ENCODE results near the gene PRSS2. TPM values are rescaled to one million over a fixed set of nuclear protein-coding genes. Genes with fewer than 3 reads are reported as not detected.
"Not testable (repeated sequence)": the region's sequence is repeated elsewhere in the genome, so short reads cannot be mapped to it uniquely, and the experiment has no call there.

Gene PRSS2
- polyA plus RNA-seq, 10 donors = not detected

DNA sequence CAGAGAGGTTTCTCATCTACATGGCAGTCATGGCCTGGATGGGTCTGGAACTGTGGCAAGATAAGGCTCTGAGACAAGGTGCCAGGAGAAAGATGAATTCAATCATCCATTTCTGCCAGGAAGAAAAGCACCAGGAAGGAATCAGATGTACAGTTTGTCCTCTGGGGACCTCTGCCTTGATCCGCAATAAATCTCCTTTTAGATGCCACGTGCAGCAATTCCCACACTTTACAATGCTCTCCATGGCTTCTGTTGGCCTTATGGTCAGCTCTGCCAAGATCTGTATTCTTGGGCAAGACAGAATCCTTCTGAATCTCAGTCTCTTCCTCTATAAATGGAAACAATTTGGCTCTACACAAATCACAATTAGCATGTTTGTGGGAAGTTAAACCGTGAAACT is 12.5 kb upstream of the PRSS2 start:
- not testable (repeated sequence) for DNase-seq

DNA sequence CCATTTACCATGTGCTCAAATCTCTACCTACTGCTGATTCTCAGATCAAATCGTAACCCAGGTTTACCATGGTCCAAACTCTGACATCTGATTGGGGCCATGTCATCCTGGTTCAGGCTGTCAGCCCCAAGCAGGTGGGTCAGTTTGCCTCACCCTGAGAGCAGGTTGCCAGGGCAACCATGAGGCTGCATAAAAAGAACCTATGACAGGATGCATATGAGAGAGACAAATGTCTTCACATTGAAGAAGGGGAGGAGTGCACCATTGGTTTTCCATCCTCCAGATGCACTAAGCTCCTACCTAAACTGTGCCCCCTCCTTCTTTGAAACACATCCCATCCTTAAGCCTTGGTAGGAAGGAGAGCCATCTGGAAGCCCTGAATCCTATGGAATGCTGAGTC is 11.3 kb upstream of the PRSS2 start:
- DNase-seq = no peak

DNA sequence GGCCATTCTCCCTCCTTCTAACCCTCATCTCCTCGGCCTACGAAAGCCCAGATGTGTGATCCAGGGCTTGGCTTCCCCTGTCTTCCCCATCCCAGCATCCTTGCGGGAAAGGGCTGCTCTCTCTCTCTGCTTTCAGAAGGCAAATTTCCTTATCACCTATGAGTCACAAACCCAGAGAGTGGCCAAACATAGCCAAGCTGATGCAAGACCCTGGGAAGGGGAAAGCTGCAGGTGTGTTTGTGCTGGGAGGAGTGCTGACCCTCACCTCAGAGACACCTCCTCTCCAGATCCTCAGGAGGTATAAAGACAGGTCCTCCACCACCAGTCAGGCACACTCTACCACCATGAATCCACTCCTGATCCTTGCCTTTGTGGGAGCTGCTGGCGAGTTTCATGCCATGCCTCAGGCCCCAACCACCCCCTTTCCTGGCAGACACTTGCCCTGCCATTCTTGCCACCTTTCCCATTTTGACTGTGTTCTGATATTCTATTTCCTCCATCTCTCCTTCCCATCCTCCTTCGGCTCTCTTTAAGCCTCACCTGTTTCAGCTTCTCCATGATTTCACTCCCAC is 10.6 kb upstream of the PRSS2 start:
- no peak for DNase-seq

DNA sequence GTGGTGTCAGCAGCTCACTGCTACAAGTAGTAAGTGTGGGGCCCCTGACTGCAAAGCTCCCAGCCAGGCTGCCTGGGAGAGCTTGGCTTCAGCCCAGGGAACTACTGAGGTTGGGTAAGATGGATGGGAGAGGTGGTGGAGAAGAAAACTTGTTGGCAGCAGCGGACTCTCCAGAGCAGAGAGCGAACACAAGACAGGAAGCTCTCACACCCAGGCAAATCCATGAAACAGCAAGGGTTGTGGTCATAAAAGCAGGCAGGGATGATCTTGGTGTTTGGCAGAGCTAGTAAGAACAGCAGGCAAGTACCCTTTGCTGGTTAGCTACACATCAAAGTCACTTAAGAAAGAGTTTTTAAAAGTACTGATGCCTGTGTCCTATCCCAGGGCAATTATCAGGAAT is 9.2 kb upstream of the PRSS2 start:
- DNase-seq = not testable (repeated sequence)

DNA sequence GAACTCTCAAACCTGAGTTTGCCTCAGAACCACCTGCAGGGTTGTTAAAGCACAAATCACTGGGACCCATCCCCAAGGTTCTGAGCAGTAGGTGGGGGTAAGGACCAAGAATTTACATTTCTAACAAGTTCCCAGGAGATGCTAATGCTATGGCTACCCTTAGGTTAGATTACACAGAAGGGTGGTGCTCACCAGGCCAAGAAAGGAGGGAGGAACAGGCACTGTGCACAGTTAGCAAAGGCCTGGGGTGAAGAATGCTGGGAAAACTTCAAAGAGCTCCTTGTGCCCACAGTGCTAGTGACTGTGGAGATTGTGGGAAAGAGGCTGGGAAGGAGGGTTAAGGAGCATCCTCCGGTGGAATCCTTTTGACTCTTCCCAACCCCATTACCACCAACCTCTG is 8.7 kb upstream of the PRSS2 start:
- DNase-seq = no peak

DNA sequence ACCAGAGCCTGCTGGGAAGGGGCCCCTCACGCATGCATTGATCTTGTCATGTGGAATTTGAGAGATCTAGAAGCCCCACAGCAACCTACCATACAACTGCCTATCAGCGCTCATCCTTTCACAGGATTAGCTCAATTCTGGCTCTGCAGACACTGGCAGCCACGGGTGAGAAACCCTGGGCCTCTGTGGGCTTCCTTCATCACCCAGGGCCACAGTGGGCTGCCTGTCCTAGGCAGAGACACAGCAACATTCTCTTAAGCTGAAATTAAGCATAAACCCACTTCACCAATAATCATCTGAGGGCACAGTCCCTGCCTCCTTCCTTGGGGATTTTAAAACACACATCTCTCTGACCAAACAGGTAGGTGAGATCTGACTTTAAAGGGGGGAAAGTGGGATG is 3.3 kb upstream of the PRSS2 start:
- no peak for DNase-seq

DNA sequence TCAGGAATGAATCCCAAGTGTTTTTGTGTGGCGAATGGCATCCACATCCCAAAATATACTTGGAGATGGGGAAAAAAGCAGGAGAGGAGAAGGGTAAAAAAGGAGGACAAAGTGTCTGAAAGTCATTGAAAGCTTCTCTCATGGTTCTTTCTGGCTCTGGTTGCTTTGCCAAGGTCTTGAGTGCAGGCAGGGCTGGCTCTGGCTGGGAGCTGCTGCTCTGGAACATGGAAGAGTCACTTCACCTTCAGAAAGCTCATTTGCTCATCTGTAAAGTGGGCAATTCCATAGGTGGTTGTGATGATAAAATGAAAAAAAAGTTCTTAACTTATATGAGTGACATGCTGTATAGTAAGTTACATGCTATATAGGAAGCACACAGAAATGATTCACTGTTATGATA is 2.9 kb upstream of the PRSS2 start:
- no peak for DNase-seq

DNA sequence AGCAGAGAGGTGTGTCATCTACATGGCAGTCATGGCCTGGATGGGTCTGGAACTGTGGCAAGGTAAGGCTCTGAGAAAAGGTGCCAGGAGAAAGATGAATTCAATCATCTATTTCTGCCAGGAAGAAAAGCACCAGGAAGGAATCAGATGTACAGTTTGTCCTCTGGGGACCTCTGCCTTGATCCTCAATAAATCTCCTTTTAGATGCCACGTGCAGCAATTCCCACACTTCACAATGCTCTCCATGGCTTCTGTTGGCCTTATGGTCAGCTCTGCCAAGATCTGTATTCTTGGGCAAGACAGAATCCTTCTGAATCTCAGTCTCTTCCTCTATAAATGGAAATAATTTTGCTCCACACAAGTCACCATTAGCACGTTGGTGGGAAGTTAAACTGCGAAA is 1.9 kb upstream of the PRSS2 start:
- not testable (repeated sequence) for DNase-seq

DNA sequence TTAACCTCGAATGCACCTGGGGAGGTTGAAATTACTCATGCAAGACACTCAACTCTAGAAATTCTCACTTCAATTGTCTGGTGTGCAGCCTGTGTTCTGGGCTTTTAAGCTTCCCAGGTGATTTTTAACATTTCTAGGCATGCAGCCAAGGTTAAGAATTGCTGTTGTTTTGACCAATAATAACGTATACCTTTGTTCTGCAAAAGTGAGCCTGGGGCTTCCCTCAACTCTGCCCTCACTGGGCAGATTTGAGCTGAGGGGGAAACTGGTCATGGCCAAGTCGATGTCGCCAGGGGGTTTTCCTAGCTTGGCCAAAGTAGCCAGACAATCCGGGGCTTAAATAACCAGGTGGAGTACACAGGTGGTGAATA is 568 bp downstream of the PRSS2 start:
- DNase-seq = no peak

DNA sequence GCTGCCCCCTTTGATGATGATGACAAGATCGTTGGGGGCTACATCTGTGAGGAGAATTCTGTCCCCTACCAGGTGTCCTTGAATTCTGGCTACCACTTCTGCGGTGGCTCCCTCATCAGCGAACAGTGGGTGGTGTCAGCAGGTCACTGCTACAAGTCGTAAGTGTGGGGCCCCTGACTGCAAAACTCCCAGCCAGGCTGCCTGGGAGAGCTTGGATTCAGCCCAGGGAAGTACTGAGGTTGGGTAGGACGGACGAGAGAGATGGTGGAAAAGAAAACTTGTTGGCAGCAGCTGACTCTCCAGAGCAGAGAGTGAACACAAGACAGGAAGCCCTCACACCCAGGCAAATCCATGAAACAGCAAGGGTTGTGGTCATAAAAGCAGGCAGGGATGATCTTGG is 1.3 kb downstream of the PRSS2 start:
- no peak for DNase-seq

DNA sequence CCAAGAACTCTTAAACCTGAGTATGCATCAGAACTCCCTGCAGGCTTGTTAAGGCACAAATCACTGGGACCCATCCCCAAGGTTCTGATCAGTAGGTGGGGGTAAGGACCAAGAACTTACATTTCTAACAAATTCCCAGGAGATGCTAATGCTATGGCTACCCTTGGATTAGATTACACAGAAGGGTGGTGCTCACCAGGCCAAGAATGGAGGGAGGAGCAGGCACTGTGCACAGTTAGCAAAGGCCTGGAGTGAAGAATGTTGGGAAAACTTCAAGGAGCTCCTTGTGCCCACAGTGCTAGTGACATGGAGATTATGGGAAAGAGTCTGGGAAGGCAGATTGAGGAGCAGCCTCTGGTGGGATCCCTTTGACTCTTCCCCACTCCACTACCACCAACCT is 1.9 kb downstream of the PRSS2 start:
- DNase-seq = no peak

DNA sequence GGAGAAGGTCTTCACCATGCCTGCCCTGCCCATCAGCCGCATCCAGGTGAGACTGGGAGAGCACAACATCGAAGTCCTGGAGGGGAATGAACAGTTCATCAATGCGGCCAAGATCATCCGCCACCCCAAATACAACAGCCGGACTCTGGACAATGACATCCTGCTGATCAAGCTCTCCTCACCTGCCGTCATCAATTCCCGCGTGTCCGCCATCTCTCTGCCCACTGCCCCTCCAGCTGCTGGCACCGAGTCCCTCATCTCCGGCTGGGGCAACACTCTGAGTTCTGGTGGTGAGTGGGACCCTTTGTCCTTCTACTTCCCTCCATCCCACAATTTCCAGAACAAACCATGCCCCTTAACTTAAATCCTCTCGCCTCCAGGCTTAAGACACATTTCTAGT is 2.5 kb downstream of the PRSS2 start:
- no peak for DNase-seq

DNA sequence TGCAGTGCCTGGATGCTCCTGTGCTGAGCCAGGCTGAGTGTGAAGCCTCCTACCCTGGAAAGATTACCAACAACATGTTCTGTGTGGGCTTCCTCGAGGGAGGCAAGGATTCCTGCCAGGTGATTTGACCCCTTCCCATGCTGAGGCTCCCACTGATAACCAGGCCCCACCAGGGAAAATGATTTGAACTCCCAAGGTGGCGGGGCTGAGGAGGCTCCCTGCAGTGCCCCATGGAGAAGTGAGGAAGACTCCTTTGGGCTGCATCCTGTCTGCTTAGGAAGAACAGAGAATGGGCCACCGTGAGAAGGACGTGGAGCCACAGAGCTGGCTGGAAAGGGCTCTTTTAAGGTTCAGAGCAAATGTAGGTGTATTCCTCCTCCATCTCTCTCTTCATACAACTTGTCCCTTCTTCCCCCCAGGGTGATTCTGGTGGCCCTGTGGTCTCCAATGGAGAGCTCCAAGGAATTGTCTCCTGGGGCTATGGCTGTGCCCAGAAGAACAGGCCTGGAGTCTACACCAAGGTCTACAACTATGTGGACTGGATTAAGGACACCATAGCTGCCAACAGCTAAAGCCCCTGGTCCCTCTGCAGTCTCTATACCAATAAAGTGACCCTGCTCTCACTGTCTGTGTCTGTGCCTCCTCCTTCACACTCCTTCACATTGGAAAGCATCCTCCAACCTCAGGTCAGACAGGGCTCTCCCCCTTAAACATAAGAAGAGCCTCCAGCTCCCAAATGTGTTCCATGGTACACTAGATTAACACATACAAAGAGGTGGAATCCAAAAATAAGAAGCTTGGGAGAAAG is 3.4 kb downstream of the PRSS2 start:
- no peak for DNase-seq

DNA sequence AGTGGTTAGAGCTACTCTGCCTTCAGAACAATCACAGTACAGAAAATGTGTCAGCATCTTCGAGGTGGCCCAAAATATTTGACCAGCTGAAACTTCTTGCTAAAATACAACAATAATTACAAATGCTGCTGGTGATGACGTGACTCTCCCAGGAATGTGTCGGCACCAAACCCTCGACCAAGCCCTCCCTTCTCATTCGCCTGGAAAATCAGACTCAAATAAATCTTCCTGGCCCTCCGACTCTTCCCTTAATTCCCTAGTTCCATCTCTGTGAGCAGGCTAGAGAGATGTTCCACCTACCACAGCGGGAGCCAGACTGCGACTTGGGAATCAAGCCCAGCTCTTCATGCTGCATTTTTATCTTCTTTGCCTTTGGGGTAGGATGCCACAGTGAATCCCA is 4.1 kb downstream of the PRSS2 start:
- DNase-seq = no peak

DNA sequence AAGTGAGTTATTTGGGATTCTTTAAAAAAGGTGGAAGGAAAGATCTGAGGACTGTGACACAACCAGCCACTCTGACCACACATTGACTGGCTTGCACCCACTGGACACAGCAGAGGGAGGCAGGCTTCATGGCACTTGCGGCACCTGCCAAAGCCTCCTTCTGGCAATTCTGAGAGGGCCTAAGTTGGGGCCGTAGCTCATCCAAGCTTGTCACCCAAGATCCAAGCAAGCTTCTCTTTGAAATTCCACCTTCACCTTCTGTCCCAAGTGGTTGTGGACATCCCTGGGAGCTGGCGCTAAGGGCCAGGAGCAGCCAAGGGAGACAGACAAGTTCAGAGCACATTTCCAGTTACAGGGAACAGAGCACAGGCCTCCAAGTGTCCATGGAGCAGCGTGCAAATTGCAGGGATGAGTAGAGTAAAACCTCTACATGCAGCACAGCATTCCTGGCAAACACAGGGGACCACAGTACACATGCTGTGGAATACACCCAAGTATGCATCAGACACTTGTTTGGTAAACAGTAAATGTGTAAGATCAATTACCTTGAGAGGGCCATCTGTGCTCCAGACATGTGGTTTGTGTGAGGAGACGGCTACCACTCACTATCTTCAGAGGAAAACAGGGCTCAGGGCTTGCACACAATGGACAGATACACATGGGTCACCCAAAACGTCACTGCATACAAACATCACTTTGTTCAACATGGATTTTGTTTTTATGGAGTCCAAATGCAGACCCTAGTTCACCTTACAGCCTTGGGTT is 4.8 kb downstream of the PRSS2 start:
- DNase-seq = not testable (repeated sequence)

DNA sequence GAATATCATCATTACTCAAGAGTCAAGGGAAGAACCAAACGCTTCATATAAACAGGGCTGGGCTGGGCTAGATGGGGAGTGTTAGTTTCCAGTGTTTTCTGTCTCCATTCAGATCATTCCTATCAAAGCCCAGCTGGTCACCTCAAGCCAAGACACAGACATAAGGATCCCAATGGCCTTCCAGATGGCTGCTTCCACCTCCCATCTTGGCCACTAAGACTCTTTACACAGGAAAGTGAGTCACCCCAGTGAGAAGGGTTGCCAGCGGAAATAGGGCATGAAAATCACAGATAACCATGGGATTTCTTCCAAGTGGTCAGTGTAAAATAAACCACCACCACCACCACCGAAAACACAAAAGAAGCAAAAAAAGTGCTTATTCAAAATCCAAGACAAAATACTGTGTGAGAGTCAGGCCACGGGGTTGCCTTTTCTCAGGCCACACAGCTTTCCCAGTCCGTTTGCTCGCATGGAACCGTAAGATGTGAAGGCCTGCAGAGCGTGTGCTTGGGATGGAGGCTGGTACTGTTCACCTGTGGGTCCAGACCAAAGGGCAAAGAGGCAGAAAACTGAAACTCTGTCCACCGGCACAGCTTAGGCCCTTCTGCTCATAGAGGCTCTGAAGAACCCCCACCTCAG is 5.6 kb downstream of the PRSS2 start:
- no peak for DNase-seq

DNA sequence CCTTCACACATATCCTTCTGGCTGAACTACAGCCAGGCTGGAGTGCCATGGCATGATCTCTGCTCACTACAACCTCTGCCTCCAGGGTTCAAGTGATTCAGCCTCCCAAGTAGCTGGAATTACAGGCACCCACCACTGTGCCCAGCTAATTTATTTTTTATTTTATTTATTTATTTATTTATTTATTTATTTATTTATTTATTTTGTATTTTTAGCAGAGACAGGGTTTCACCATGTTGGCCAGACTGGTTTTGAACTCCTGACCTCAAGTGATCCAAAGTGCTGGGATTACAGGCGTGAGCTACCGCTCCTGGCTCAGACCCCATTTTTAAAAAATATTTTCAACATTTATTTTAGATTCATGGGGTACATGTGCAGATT is 6.1 kb downstream of the PRSS2 start:
- DNase-seq = not testable (repeated sequence)

DNA sequence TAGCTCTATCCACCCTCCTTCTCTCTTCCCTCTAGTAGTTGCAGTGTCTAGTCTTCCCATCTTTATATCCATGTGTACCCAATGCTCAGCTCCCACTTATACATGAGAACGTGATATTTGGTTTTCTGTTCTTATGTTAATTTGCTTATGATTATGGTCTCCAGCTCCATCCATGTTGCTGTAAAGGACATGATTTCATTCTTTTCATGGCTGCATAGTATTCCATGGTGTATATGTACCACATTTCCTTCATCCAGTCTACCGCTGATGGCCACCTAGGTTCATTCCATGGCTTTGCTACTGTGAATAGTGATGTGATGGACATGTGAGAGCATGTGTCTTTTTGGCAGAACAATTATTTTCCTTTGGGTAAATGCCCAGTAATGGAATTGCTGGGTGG is 6.5 kb downstream of the PRSS2 start:
- DNase-seq = no peak

DNA sequence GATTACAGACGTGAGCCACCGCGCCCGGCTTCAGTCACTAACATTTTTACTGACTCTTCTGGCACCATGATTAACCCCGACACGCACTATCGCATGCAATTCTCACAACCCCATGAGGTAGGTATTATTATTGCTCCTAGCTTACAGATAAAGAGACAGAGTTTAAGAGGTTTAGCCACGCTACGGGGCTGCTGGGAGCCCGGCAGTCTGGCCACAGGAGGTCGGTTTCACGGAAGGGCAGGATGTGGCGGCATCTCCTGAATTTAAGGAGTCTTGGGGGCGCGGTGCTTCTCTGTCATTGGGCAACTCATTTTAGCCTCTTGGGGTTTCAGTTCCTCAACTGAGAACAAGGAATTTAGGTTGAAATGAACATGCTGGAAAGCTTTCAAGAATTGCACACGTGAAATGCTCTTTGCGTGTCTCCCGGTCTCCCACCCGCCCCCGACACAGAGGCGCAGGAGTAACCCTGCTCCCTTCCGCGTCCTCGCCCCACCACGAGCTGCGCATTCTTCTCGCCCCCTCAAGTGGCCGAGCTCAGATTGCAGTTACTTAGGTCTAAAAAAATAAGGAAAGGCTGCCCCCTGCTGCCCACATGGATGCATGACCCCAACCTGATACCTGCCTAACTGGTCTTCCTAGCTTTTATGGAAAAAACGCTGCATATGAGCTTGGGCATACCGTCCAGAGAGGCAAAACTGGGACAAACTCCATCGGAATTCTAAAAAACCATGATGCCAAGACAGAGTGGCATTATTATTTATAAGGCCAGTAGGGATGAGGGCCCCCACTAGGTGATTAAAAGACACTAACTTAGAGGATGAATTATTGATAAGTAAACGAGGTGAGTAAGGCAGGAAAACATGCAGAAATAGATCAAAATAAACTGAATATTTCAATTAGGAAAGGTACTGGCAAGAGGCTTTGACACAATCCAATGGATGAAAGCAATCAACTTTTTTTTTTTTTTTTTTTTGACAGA is 12.4 kb downstream of the PRSS2 start:
- peak; percentile 86 to 90 (median 88) for DNase-seq

DNA sequence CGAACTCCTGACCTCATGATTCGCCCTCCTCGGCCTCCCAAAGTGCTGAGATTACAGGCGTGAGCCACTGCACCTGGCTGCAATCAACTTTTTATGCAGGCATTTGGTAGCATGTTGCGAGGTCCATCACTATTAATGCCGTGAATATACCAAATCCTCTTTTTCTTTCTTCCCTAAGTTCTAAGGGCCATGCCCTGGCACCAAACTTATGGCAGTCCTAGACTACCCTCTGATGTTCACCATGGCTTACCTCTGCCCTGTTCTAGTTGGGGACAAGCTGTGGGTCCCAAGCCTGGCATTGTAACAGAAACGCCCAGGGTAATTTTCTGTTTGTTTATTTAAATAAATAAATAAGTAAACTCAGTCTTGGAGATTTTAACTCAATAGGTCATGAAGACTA is 13.3 kb downstream of the PRSS2 start:
- no peak for DNase-seq

DNA sequence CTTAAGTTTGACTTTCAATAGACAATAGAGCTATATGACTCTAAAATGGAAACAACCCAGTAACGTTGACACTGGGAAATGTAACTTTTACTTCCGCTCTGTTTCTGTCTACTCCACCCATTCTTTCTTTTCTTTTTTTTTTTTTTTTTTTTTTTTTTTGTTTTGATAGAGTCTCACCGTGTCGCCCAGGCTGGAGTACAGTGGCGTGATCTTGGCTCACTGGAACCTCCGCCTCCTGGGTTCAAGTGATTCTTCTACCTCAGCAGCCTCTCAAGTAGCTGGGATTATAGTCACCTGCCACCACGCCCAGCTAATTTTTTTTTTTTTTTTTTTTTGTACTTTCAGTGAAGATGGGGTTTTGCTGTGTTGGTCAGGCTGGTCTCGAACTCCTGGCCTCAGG is 13.9 kb downstream of the PRSS2 start:
- no peak for DNase-seq
